Naive thymus-derived CD4-positive, alpha-beta T cell (primary cell): ENCODE data around the gene TMEM176B. TPM values are rescaled to one million over a fixed set of nuclear protein-coding genes. Genes with fewer than 3 reads are reported as not detected.

ENCODE experiments used
- ATAC-seq: fragments of 150-1000 bp; cut with Tn5 transposase; 2 replicates; pipeline ENCODE4 v1.10.0; 2021; ENCODE audit warnings: mild to moderate bottlenecking, moderate library complexity
- CTCF ChIA-PET: fragments of 350-600 bp; sonication (Branson Sonifier 250); formaldehyde crosslinking; loops from one replicate; lab custom pipeline; 2021; ENCODE audit warnings: antibody characterized with exemption; lab: Charles Lee
- POLR2A ChIA-PET: fragments of 350-600 bp; sonication (Branson Sonifier 250); formaldehyde crosslinking; loops from one replicate; lab custom pipeline; 2021; ENCODE audit warnings: antibody characterized with exemption, inconsistent platforms; lab: Charles Lee
- DNase-seq, 9 donors: peaks; one replicate each; pipeline versions ENCODE4 v3.0.0 to v3.0.0-alpha.2; 2020 to 2022; ENCODE audit warnings: mixed read lengths in 1 of 9
- H3K27ac ChIP-seq: one replicate; pipeline ENCODE4 v1.7.0; 2013; ENCODE audit warnings: mild to moderate bottlenecking, low read depth, low read length, moderate library complexity
- H3K27me3 ChIP-seq, 2 donors: one replicate each; pipeline ENCODE4 v1.7.0; 2013; ENCODE audit warnings: low read length in 2 of 2, mild to moderate bottlenecking in 2 of 2, moderate library complexity in 2 of 2; ENCODE audit not compliant: control insufficient read depth in 2 of 2, insufficient read depth in 2 of 2
- H3K36me3 ChIP-seq, 3 experiments: 1 replicate in 2 of 3; 2 replicates in 1 of 3; pipeline ENCODE4 v1.7.0; 2013; ENCODE audit warnings: low read length in 3 of 3, mild to moderate bottlenecking in 3 of 3, moderate library complexity in 1 of 3; ENCODE audit not compliant: insufficient read depth in 3 of 3, control insufficient read depth in 2 of 3
- H3K4me1 ChIP-seq, 2 donors: one replicate each; pipeline ENCODE4 v1.7.0; 2013; ENCODE audit warnings: low read length in 2 of 2, mild to moderate bottlenecking in 2 of 2, moderate library complexity in 1 of 2; ENCODE audit not compliant: control insufficient read depth in 2 of 2, insufficient read depth in 2 of 2
- H3K4me3 ChIP-seq: 2 replicates; pipeline ENCODE4 v1.7.0; 2013; ENCODE audit warnings: mild to moderate bottlenecking, low read length
- H3K9me3 ChIP-seq, 3 experiments: 1 replicate in 2 of 3; 2 replicates in 1 of 3; pipeline ENCODE4 v1.7.0; 2013; ENCODE audit warnings: low read length in 3 of 3; ENCODE audit not compliant: control insufficient read depth in 2 of 3
- H3K27ac Mint-ChIP-seq, 9 donors: one replicate each; pipeline ENCODE4 v1.8.0; 2020 to 2022; ENCODE audit warnings: mixed read lengths in 9 of 9, mild to moderate bottlenecking in 8 of 9, moderate library complexity in 5 of 9, inconsistent platforms in 2 of 9
- H3K27me3 Mint-ChIP-seq, 5 donors: one replicate each; pipeline ENCODE4 v1.8.0; 2021 to 2022; ENCODE audit warnings: mixed read lengths in 5 of 5, mild to moderate bottlenecking in 1 of 5
- H3K36me3 Mint-ChIP-seq, 5 donors: one replicate each; pipeline ENCODE4 v1.8.0; 2020 to 2022; ENCODE audit warnings: mixed read lengths in 5 of 5, mild to moderate bottlenecking in 3 of 5, inconsistent platforms in 1 of 5
- H3K4me1 Mint-ChIP-seq, 7 donors: one replicate each; pipeline ENCODE4 v1.8.0; 2020 to 2022; ENCODE audit warnings: mixed read lengths in 7 of 7, mild to moderate bottlenecking in 3 of 7, inconsistent platforms in 1 of 7
- H3K4me3 Mint-ChIP-seq, 10 donors: one replicate each; pipeline ENCODE4 v1.8.0; 2020 to 2022; ENCODE audit warnings: mild to moderate bottlenecking in 10 of 10, mixed read lengths in 10 of 10, moderate library complexity in 6 of 10, inconsistent platforms in 2 of 10
- H3K9me3 Mint-ChIP-seq, 11 donors: one replicate each; pipeline ENCODE4 v1.8.0; 2020 to 2022; ENCODE audit warnings: mixed read lengths in 11 of 11, mild to moderate bottlenecking in 4 of 11, inconsistent platforms in 1 of 11, moderate library complexity in 1 of 11
- intact Hi-C, 2 donors: fragments of 100-400 bp; cut with micrococcal nuclease; formaldehyde crosslinking; loops; one replicate each; pipeline ENCODE4 v1.15.1; 2023
- polyA plus RNA-seq, 2 donors: library from polyadenylated mRNA; unstranded; fragments of 300-500 nt; fragmentation: Illumina TruSeq; gene quantifications; one replicate each; pipeline ENCODE4 v1.2.3, GENCODE V29; 2021
- total RNA-seq, 6 experiments: library from RNA in 5 of 6; stranded (reverse) in 5 of 6; gene quantifications; 1 replicate in 5 of 6; 2 replicates in 1 of 6; pipeline ENCODE4 v1.2.3 and lab custom pipeline; 2021 to 2026

TMEM176B gene
- total and polyA plus RNA-seq, 7 experiments from 2014 or later: 0.53 to 7.1 (median 2.4) TPM; not detected in 3

DNA sequence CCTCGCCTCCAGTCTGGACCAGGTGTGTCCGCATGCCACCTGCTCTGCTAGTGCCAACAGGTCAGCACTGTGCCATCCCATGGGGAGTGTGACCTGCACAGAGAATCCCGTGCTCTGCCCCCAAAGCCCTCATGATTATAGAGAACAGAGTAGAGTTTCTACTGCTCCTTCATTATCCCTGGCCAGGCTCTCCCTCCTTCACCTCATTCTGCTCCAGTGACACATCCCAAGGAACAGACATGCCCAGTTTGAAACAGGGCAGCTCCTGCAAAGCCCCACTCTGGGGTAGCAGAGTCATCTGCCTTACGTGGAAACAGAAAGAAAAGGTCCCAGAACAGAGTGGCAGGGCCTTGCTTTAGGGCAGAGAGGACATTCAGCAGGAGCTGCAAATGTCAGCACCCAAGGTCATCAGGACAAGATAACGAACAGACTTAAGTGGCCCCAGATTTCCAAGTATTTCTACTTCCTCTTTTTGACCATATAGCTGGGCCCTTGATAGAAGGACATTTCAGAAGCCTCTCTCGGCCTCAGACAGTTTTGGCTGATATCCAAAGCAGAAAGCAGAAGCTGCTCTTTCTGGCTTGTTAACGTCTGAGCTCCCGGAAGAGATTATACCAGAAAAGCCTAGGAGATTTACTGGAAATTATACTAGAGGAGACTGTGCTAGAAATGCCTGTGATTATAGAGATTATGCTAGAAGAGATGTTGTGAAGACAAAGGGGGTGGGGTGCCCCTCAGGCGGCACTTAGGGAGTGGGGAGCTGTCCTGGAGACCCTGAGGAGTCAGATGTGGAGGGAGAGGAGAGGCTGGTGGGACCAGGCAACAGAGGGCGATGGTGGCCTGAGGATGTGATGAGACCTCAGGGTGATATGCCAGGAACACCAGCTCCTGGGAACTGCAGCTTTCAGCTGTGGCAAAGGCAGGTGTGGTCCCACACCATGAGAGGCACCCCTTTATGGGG, 12.6 kb downstream of the TMEM176B start:
- no peaks in the 10 kb centered on the region for H3K9me3 Mint-ChIP-seq
- Histone ChIP-seq H3K4me1 (no peaks in the 10 kb centered on the region), H3K27me3 (no peaks in the 10 kb centered on the region), H3K9me3 (no peaks in the 10 kb centered on the region), H3K36me3 (no peaks in the 10 kb centered on the region), H3K4me3 (no peak overlapping the region), H3K27ac (no peak overlapping the region)
- no peaks in the 10 kb centered on the region for H3K36me3 Mint-ChIP-seq
- CTCF ChIA-PET: interaction anchor here (0.6 to 1.2 kb wide), 2 partner anchors 9 to 502 kb away, joined by 3 to 4 read pairs; no protein-coding TSS in a partner anchor
- POLR2A ChIA-PET: interaction anchor here (1.1 kb wide), 1 partner anchor 339 kb away, joined by 3 read pairs; no protein-coding TSS in a partner anchor
- ATAC-seq: peak; percentile 78
- DNase-seq: no peak
- peaks cover 0 to 18% (median 6%) of the 10 kb centered on the region in 5 donors for H3K27me3 Mint-ChIP-seq
- peaks cover 0 to 12% (median 0%) of the 10 kb centered on the region in 7 donors for H3K4me1 Mint-ChIP-seq
- intact Hi-C loops: no loop called here
- H3K4me3 Mint-ChIP-seq: no peak overlapping the region
- no peak overlapping the region for H3K27ac Mint-ChIP-seq

- Mint-ChIP-seq H3K27me3 (peaks cover 0 to 20% (median 17%) of the 10 kb centered on the region in 5 donors), H3K27ac (no peak overlapping the region), H3K9me3 (no peaks in the 10 kb centered on the region), H3K4me1 (peaks cover 0 to 11% (median 0%) of the 10 kb centered on the region in 7 donors), H3K36me3 (no peaks in the 10 kb centered on the region), H3K4me3 (no peak overlapping the region)
- no peak for ATAC-seq
- CTCF ChIA-PET: no interaction called here
- no peak for DNase-seq
- POLR2A ChIA-PET: interaction anchor here (0.6 kb wide), 1 partner anchor 13 kb away, joined by 3 read pairs; no protein-coding TSS in a partner anchor
- Histone ChIP-seq H3K27me3 (no peaks in the 10 kb centered on the region), H3K9me3 (no peaks in the 10 kb centered on the region), H3K4me3 (no peak overlapping the region), H3K27ac (no peak overlapping the region), H3K36me3 (no peaks in the 10 kb centered on the region), H3K4me1 (no peaks in the 10 kb centered on the region)
- intact Hi-C loops: no loop called here
These were observed 15.2 kb downstream of the TMEM176B start for GRCh38 chr7:150784954-150785353.

GRCh38 chr7:150784120-150784736, 15.9 kb downstream of the TMEM176B start:
- no peak overlapping the region for H3K27ac Mint-ChIP-seq
- peak; percentile 57 for ATAC-seq
- H3K4me3 Mint-ChIP-seq: no peak overlapping the region
- H3K4me1 Mint-ChIP-seq: peaks cover 0 to 11% (median 0%) of the 10 kb centered on the region in 7 donors
- H3K9me3 Mint-ChIP-seq: no peaks in the 10 kb centered on the region
- POLR2A ChIA-PET: interaction anchor here (0.6 kb wide), 1 partner anchor 21 kb away, joined by 3 read pairs; no protein-coding TSS in a partner anchor
- no peaks in the 10 kb centered on the region for H3K4me1 ChIP-seq
- intact Hi-C loops: no loop called here
- H3K36me3 ChIP-seq: no peaks in the 10 kb centered on the region
- no peaks in the 10 kb centered on the region for H3K27me3 ChIP-seq
- CTCF ChIA-PET: no interaction called here
- H3K27me3 Mint-ChIP-seq: peaks cover 0 to 20% (median 17%) of the 10 kb centered on the region in 5 donors
- H3K27ac ChIP-seq: no peak overlapping the region
- no peaks in the 10 kb centered on the region for H3K36me3 Mint-ChIP-seq
- H3K4me3 ChIP-seq: no peak overlapping the region
- DNase-seq: no peak
- H3K9me3 ChIP-seq: no peaks in the 10 kb centered on the region

DNA sequence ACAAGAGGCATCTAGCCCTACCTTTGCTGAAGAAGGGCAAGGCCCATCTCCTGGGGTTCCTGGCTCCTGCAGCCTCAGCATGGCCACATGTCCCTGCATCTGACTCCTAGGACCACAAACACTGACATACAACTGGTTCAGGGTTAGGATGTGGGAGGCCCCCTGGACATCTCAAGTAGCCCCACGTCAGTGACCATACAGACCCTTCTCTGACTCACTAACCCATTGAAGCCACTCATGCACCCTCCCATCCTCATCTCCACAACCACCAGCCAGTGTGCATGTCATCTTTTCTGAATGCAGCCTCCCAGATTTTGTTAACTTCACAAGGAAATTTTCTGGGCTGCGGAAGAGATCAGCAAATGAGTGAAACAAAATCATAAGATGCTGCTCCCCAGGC, 18.2 kb downstream of the TMEM176B start:
- H3K27me3 Mint-ChIP-seq: peaks cover 0 to 28% (median 15%) of the 10 kb centered on the region in 5 donors
- no peaks in the 10 kb centered on the region for H3K36me3 Mint-ChIP-seq
- H3K9me3 Mint-ChIP-seq: no peaks in the 10 kb centered on the region
- Histone ChIP-seq H3K27ac (no peak overlapping the region), H3K27me3 (no peaks in the 10 kb centered on the region), H3K4me1 (no peaks in the 10 kb centered on the region), H3K4me3 (no peak overlapping the region), H3K9me3 (no peaks in the 10 kb centered on the region), H3K36me3 (no peaks in the 10 kb centered on the region)
- peaks cover 0 to 10% (median 6%) of the 10 kb centered on the region in 7 donors for H3K4me1 Mint-ChIP-seq
- ChIA-PET CTCF (no interaction called here), POLR2A (no interaction called here)
- intact Hi-C loops: no loop called here
- H3K27ac Mint-ChIP-seq: peak overlapping the region in 1 of 9 donors; percentile 3
- no peak overlapping the region for H3K4me3 Mint-ChIP-seq
- ATAC-seq (no peak), DNase-seq (no peak)

DNA sequence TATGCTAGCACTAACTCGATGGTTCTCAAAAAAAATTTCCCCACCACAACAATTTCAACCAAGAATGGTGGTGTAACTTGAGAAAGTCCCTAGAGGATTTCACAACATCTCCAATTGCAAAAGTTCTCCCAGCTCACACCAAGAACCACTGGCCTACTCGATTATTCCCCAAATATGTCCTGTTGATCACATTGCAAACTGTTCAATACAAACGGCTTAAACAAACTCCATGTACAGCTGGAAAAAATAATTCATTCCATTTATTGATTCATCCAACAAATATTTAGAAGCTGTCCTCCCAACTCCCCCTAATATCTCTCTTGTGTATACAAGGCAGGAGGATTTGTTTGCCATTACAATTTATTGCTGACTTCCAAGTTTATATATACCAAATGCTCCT, 19.1 kb downstream of the TMEM176B start:
- Histone ChIP-seq H3K9me3 (no peaks in the 10 kb centered on the region), H3K4me1 (no peaks in the 10 kb centered on the region), H3K27ac (no peak overlapping the region), H3K36me3 (no peaks in the 10 kb centered on the region), H3K27me3 (no peaks in the 10 kb centered on the region), H3K4me3 (no peak overlapping the region)
- Mint-ChIP-seq H3K4me1 (peaks cover 0 to 10% (median 6%) of the 10 kb centered on the region in 7 donors), H3K9me3 (no peaks in the 10 kb centered on the region), H3K27ac (no peak overlapping the region), H3K27me3 (peaks cover 0 to 31% (median 15%) of the 10 kb centered on the region in 5 donors), H3K4me3 (no peak overlapping the region), H3K36me3 (no peaks in the 10 kb centered on the region)
- DNase-seq: no peak
- intact Hi-C loops: no loop called here
- CTCF ChIA-PET: interaction anchor here (0.5 to 0.6 kb wide), 2 partner anchors 447 to 645 kb away, joined by 3 read pairs; no protein-coding TSS in a partner anchor
- POLR2A ChIA-PET: no interaction called here
- no peak for ATAC-seq

DNA sequence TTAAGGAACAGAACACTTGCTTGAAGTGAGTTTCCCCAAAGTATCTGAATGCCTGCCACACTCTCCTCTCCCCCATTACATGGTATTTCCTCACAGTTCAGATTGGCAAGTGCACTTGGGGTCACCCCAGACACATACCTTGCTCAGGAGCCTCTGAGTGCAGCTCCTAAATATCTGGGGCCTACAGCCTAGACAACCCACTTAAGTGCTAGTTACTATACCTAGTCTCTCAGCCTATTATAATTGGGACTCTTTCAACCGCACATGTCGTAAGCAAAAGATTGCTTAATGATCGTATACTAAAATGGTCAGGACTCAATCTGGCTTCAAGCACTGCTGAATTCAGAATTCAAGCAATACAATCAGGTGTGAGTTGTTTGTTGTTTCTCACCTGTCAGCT, 19.9 kb downstream of the TMEM176B start:
- no peaks in the 10 kb centered on the region for H3K27me3 ChIP-seq
- ChIA-PET POLR2A (no interaction called here), CTCF (no interaction called here)
- no peak overlapping the region for H3K27ac Mint-ChIP-seq
- H3K4me1 ChIP-seq: no peaks in the 10 kb centered on the region
- H3K27me3 Mint-ChIP-seq: peaks cover 0 to 33% (median 9%) of the 10 kb centered on the region in 5 donors
- no peaks in the 10 kb centered on the region for H3K36me3 ChIP-seq
- no peak overlapping the region for H3K27ac ChIP-seq
- peaks cover 0 to under 1% (median 0%) of the 10 kb centered on the region in 11 donors for H3K9me3 Mint-ChIP-seq
- DNase-seq (no peak), ATAC-seq (no peak)
- H3K4me3 ChIP-seq: no peak overlapping the region
- intact Hi-C loops: no loop called here
- no peaks in the 10 kb centered on the region for H3K9me3 ChIP-seq
- no peak overlapping the region for H3K4me3 Mint-ChIP-seq
- H3K36me3 Mint-ChIP-seq: no peaks in the 10 kb centered on the region
- H3K4me1 Mint-ChIP-seq: peaks cover 0 to 8% (median 4%) of the 10 kb centered on the region in 7 donors
